NCI-H226 (cell line): Measurements from ENCODE around the gene TLE3.

ENCODE experiments used
- DNase-seq: peaks from one replicate; pipeline ENCODE4 v3.0.0-alpha.2; 2015

TLE3 gene

DNA sequence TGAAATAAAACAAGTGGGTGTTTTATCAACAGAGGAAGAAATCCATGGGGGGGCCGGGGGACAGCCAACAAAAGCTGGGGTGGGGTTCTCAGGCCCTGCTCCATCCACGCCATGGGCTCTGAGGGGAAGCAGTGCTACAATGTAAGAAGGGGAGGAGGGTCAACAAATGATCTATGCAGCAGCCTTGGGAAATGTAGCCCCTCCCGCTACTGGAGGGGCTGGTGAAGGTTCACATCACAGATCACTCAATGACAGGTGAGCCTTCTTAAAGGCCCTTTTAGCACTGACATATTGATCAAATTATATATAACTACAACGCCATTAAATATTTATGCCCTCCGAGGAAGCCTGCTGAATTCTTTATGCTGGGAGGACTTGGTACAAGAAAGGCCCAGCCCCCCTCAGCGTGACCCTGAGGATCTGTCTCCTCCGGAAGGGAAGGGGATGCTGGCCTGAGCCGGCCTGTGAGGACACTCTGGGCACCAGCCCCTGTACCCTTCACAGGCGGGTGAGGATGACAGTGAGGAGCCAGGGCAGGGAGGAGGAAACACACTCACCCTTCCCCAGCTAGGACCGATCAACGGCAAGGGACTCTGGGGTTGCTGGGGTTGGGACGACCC, 15.3 kb downstream of the TLE3 start:
- no peak for DNase-seq

DNA sequence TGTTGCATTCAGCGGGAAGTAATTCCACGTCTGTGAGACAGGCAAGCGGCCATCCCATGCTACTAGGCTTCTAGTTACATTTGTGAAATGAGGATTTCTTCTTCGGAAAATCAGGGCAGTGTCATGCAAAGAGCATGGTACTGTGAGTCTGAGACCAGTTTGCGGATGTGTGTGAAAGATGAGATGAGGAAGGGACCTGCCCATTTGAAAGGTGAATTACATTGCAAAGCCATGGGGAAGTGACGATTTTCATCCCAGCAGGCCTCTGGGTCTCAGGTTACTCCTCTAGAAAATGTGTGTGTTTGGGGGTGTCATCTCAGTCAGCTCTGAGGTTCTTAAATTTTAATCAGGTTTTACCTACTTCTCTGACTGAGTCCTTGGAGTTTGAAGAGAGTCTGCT, 16.1 kb downstream of the TLE3 start:
- DNase-seq: no peak

DNA sequence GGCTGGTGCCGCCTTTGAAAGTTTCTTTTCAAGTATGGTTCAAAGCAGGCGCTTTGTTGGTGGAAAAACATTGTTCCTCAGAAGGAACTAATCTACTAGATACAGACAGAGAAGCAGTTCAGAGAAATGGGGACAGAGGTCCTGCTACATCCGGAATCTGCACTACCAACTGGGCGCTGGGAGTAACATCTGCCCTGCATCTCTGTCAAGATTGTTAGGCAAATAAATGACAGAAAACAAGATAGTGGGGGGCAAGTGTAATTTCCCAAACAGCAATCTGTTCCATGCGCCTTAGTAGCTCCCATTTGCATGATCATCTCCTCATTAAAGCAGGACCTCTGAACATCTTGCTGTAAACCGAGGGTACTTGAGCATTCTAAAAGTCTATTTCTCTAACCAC, 17.4 kb downstream of the TLE3 start:
- DNase-seq: no peak

DNA sequence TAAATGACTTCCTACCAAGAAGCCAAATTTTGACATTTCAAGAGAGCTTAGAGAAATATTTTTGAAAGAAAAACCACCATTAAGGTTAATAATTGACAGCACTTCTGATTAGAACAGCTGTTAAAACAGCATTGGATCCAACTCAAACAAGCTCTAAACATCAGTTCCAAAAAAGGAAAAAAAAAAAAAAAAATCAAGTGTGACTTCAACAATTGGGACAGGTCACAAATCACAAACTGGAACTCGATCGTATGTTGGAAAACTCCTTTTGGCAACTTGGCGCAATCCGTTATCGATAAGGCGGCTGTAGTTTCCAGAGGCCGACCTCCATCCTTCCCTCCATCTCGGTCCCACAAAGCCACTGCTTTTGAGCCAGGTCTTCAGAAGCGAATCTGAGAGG, 17.8 kb downstream of the TLE3 start:
- no peak for DNase-seq

DNA sequence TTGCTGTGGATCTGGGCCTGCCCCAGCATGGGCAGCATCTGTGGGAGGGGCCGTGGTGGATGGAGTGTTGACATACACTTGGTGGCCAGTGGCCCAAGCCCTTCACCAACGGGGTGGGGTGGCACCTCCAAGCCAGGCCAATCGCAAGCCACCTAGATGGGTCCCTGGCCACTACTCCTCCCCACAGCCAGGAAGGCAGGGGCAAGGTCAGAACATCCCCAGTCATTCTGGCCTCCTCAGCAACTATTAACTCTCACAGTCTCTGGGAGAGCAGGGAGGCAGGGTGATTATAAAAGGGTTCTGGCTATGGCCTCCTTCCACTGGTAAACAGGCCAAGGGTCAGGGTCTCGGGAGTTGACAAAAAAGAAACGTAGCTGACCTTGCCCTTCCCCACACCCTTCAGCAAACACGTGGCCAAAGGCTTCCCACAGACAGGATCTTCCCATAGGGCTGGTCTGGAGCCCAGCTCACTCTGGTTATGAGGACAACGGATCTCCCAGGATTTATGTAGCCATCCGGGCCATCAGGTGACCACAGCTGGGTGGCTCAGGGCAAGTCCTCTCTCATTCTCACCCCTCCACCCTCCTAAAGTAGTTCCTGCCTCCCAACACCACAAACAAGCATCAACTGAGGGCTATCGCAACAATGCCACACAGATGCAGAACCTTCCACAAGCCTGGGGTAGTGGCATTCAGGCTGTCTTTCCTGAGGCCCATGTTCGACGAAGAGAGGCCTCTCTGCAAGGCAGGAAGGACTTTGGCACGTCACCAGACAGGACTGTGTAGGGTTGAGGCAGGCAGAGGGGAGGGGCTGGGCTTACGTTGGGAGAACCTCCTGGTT, 18.9 kb downstream of the TLE3 start:
- DNase-seq: no peak

DNA sequence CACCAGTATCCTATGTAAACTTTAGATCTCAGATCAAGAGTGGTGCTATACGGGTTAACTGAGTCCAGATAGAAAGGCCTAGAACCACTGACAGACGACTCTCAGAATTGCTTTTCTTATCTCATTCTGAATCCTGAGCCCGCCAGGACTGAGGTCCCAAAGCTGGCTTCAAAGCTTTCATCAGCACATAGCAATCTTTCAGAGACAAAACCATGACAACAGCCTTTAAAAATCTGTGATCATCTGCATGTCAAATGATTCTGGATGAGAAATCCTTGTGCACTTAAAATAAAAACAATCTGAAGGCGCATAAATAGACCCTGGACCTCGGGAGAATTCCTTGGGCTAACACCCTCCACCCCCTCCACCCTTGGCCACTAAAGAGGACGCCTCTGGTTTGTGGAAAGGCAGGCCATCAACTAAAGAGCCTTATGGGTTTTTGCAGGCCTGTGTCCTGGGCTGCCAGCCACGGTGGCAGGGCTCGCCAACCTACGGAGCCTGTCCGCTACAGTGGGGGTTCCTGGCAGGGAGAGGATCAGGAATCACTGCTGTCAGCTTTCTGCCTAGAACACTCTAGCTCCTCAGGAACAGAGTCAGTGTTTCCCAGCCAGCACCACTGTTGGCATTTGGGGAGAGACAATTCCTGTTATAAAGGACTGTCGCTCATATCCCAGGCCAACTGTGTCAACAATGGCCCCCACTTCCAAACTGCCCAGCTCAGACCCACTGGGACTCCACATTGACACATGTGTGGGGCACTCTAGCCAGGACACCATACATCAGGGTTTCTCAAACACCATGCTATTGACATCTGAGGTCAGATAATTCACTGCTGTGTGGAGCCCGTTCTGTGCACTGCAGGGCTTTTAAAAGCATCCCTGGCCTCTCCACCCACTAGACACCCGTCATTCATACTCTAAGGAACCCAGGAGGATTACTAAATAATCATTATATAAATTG, 20.2 kb downstream of the TLE3 start:
- DNase-seq: no peak

DNA sequence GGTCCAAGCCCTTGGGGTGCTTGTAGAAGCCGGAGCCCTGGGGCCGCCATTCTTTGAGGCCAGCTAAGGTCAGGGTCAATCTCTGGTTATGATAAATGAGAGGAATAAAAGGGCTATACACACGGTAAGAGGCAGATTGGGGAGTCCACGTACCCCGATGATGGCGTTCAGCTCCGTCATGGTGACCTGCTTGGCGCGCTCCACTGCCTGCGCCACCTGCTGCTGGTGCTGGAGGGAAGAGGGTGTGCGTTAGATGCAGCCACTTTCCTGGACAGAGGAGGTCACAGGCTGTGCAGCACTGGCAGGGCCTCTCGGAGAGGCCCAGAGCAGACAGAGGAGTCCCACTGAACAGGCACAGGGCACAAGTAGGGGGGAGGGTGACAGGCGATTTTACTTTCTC, 23.3 kb downstream of the TLE3 start:
- no peak for DNase-seq

DNA sequence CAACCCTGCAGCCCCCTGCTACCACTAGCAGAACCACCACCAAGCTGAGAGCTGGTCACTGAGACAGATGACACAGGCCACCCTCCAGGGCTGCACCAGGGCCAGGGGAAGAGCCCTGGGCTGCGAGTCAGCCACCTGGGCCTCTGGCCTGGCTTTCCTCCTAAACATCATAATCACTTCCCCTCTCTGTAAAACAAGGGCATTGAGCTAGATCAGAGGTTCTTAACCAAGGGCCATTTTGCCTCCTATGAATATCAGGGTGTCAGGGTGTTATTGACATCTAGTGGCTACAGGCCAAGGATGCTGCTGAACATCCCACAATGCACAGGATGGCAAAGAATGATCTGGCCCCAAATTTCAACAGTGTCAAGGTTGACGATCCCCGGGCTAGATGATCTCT, 25.2 kb downstream of the TLE3 start:
- no peak for DNase-seq

DNA sequence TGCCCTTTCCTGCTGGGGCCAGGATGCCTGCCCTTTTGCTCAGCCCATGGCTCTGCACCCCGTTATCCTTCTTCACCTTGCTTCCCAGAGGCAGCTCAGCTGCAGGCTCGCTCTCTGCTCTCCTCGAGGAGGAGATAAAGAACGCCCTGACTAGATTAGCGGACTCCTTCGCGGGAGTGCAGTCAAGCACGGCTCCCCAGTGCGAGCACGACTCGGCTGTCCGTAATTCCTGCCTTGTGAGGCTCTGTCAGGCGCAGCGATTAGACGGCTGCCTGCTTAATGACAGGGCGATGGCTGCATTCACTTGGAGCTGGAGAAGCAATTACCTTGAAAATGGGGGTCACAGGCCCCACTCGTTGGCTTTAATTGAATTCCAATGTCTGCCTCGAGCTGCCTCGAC, 25.9 kb downstream of the TLE3 start:
- DNase-seq: no peak

DNA sequence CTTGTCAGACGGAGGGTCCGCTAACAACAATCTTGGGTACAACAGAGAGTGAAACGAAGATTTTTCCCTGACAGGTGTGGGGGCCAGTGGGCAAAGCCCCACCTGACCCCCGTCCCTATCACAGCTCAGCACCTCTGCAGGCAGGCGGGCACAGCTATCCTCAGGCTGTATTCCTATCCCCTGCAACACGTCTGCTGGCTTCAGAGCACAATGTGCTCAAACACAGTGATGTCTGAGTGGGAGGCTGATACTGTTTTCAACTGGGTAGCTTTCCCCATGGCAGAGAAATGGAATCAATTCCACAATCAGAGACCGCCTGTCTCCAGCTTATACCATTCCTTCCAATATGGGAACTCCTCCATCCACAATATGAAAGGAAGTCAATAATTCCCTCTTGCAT, 28.0 kb downstream of the TLE3 start:
- no peak for DNase-seq

DNA sequence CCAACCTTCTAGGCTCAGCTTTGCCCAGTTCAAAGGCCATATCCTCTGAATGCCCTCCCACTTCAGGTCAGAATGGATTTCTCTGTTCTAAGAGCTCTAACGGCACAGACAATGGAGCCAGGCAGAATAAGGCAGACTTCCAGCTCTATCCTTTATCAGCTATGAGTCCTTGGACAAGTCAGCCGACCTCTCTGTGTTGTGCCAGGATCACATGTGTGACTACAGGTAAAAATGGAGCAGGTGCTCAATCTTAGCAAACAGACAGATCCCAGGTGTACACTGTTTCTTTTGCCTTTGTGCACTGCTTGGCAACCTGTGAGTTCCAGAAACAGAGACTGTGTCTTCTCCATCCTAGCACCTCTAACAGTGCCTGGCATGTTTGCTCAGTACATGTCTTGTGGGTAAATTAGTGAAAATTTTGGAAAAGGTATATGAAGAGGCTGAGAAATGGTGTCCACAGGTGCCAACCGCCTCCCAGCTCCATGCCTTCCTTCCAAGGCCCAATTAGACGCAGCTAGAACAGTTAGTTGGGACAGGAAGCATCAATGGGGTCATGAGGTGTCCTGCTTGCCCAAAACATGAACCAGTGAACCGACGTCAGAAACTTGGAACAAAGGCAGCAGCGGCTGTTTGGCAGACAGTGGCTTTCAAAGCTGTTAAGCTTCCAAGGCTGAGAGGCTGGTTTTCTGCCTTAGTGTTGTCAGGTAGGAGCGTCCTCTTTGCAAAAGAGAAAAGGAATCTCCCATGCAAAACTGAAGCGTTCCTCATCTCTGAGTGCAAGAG, 28.7 kb downstream of the TLE3 start:
- no peak for DNase-seq

DNA sequence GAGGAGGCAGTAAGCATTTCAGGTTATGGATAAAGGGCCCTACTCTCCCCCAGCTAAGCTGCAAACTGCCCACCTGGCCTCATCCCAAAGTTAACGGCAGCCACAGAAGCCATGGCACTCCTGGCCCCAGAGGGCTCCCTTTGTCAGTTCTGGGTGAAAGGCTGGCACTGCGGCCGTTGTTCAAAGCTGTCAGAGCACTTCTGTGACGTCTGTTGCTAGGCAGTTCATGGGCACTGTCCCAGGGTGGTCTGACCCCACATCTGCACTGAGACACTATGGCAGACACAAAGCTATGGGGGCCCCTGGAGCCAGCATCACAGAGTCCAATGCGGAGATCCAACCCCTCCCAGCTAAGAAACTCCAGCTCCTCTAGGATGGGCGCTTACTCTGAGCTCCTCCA, 30.0 kb downstream of the TLE3 start:
- DNase-seq: no peak

DNA sequence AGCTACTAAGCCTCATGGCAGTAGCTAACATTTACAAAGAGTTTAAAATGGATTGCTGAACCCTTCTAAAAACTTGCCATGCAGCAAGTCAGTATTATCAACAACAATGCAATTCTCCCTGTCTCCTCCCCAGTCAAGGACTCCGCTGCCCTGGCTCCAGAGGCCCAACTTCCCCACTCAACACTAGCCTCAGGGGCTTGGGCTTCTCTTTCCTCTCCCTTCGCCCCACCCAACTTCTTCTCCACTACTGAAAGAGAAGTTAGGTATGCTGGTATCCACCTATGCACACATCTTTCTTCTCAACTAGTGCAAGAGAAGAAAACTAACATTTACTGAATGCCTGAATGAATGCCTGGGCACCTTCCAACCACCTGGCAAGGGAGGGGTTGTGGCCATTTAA, 30.7 kb downstream of the TLE3 start:
- DNase-seq: no peak

DNA sequence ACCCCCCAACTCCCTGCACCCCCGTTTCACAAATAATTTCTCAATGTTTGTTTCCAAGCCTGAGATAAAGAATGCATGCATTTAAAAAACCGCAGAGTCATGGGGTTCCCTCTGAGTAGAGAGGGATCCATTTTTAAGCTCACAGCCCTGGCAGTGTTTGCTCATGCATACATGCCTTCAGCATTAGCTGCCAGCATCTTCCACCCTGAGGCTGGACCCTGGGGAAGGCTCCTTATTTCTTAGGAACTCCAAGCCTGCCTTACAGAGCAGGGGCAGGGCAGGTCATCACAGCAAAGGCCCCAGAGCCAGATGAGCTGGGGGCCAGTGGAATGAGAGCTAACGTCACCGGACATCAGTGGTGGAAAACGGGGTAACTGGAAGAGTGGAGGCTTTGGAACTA, 31.3 kb downstream of the TLE3 start:
- DNase-seq: no peak

DNA sequence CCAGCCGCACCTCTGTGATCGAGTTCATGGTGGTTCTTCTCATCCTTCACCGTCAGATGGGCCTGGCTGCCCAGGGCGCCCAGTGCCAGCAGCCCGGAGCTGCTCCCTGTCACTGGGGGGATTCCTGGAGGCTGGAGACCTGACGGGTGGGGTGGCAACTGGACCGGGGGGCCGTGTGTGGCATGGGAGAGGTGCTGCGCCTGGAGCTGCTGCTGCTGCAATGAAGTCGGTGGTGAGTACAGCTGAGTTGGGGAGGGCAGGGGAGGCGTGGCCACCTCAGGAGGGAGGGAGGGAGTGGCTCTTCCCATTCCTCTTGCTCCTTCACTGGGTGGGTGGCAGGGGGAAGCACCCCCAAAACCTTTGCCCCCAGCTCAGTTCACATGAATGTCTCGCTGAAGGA, 31.7 kb downstream of the TLE3 start:
- no peak for DNase-seq

DNA sequence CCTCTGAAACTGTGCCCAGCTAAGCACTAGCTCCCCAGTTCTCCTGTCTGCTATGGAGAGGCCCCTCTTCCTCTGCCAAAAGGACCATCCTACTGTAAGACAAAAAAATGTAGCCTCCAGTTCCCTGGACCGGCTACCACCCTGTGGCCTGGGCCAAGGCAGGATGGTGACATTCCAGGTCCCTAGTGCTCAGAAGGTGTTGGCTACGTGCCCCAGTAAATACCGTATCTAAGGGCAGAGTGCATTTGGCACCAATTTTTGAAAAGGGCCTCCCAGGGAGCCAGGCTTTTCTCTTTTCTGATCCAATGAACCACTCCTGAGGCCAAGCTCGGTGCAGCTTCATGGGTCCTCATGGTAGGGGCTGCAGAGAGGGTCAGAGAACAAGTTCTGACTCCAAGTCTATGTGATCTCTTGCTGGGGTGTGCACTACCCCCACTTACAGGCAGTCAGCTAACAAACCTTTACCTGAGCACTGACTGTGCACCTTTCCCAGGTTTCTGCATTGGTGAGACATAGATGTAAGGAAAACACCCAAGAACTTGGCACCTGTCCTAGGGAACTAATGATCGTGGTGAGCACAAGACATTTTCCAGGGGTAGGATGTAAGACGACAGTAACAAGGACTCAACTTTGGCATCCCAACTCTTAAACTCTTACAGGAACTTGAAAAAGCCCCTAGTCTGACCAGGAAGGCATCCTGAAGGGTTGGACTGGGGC, 32.6 kb downstream of the TLE3 start:
- no peak for DNase-seq

DNA sequence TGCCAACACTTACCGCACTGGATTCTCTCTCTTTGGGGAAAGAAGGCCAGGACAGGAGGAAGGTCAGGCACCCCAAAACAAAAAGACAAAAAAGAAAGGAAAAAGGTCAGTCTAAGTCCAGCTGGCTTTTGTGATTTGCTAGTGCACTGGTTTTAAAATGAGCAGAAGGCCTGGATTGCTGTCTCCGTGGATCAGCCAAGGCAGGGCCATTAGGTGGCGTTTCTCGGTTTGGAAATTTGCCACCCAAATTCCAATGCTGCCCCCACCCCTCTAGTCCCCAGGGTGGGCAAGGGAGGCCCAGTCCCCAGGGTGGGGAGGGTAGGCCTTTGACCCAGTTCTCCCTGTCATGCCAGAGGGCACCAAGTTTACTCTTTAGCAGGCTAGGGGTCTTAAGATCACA, 33.3 kb downstream of the TLE3 start:
- no peak for DNase-seq

DNA sequence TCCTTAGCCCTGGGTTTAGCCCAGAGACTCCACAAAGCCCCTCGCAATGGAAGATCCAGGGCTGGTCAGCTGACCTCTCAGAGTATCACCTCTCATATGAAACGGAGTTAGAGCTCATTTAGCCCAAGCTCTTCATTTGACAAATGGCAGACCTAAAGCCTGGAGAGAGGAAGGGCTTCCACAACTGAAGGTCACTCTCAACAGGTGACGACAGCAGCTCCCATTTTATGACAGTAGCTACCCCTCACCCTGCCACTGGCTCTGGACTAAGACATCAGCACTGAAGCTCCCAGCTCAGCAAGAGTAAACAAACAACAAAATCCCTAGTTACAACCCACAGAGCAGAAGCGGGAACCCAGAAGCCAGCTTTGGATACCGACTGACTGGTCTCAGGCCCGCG, 33.7 kb downstream of the TLE3 start:
- DNase-seq: no peak

DNA sequence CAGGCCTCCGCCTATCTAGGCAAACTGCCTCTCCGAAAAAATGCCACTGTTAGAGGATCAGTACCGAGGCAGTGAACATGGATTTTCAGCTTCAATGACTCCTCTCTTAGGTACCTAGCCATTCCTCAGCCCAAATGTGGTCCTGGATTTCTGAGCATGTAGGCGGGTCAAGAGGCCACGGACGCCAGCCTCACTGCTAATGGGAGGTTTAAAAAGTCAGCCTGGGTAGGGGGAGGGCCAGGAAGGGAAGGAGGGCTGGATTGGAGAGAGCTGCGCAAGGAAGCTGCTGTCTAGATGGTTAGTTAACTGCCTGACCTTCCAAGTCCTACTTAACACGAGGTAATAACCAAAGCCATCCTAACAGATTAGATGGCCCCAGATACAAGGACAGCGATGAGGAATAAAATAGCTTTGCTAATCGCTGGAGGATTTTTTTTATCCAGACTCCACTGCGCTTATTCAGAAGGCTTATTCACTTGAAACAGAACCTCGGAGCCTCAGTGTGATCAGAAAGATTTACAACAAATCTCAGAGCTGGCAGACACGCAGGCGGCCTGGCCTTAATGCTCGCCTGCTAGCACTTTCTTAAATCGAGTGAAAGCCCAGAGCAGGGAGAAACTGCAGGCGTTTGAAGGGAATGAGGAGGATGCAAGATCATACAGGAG, 34.3 kb downstream of the TLE3 start:
- no peak for DNase-seq

DNA sequence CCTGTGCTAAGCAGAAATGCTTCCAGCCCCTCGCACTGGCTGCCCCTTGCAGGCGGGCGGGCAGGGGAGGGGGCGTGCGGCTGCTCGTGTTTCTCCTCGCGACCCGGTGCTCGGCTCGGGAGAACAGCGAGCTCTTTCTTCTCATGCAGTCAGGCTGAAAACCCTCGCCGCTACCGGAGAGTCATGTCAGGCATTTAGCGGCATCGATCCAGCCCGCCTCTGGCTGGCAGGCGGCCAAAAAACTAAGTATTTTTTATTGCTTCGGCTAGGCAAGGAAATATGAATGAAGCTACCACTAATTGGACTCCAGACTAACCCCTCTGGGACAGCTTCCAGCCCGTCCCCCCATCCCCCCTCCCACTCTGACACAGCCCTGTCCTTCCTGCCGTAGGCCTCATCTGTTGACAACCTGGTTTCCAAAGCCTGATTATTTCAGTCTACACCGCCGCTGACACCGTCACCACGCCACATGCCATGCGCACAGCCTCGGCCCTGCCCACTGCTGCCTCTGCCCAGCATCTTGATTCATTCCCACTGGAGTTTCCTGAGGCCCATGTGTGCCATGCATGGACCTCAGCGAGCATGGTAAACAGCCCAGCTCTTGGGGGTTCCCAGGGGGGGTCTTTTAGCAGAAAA, 35.3 kb downstream of the TLE3 start:
- DNase-seq: no peak

DNA sequence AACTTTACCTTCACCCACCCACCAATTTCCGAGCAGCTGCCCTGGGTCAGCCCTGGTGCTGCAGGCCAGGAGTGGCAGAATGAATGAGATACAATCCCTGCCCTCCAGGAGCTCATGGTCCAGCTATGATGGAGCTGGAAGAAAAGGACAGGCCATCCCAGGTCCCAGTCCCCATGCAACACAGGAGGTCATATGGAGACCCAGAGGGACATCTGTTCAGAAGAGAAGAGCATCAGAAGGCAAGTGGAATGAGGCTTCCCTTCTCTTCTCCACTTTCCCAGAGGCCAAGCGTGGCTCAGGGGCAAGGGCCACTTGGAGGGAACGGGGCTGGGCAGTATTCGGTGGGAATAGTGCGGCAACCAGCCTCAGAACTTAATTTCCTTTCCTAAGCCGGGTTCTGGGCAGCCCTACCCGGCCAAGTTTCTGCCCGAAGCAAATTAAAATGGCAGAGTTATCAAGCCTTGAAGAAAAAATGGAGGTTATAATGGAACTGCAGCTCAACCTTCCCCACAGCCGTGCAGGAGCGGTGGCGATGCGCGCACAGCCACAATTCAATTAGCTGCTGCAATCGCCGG, 35.9 kb downstream of the TLE3 start:
- no peak for DNase-seq
